Measurements from ENCODE around the gene CHAT. TPM values are rescaled to one million over a fixed set of nuclear protein-coding genes. Genes with fewer than 3 reads are reported as not detected.

The CHAT gene
- polyA plus RNA-seq, 5 donors, result not detected

DNA sequence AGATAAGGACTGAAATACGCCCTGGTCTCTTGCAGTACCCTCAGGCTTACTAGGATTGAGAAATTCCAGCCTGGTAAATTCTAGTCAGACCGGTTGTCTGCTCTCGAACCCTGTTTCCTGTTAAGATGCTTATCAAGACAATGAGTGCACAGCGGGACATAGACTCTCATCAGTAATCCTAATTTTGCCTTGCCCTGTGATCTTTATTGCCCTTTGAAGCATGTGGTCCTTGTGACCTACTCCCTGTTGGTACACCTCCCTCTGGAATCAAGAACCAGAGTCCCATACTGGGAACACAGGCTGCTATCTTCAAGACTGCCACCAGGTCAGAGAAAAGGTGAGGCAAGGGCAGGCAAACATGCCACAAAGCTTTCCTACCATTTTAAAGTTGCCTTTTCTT is 72.8 kb downstream of the CHAT start:
- no peak for DNase-seq

DNA sequence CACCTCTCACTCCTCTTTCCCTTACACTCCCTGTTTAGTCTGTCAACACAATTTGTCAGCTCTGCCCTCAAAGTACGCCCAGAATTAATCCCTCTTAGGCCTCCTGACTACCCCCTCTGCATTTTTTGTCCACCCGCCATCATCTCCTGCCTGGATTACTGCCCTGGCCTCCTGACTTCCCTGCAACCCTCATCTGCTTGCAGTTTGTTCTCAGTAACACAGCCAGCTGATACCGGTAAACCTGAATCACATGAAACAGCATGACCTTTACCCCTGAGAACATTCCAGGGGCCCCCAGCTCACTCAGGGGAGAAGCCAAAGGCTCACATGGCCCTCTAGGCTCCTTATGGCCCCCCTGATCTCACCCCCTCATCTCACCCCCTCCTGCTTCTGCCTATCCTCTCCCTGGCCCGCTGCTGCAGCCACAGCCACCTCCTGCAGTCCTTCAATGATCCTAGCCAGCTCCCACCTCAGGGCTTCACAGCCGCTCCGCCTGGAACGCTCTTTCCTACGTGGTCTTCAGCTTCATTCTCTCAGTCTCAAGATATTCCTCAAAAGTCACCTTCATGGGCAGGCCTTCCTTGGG is 74.5 kb downstream of the CHAT start:
- DNase-seq, result no peak

DNA sequence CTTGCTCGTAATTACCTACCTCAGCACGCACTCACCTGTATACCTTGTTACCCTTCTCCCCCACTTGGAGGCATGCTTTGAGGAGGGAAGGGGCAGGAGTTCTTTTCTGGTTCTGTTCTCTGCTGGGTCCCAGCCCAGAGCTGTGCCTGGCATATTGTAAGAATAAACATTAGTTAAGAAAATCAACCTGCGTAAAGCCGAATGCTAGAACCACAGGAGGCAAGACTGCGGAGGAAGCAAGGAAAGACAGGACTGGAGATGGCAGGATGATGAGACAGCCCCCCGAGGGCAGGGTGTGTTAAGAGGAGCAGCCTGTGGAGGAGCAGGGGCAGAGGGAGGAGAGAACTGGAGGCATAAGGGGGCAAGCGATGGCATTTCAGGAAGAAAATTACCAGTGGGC is 75.1 kb downstream of the CHAT start:
- no peak for DNase-seq

DNA sequence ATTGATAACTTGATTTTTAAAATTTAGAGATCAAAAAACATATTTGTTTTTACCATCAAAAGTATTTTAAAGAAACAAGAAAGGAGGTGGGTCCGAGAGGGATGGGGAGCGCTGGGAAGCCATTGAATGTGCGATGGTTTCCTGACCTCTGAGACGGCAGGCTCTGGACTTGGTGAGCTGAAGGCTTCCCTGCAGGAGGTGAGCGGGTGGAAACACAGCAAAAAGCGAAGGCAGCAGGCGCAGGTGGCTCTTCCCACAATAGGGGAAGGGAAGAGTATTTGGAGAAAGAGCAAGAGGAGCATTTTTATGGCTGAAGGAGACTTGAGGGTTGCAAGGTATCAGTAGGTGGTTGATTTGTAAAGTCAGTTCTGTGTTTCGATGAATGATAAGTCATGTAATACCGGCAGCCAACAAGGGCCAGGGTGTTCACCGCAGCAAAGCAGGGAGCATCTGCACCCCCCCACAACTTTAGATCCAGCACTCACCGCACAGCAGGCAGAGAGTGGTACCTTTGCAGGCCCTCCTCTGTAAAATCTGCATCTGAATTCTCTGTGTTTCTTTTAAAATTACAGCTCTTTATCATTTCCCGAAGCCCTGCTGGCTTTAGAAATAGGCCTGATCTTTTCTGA is 76.2 kb downstream of the CHAT start:
- DNase-seq, result no peak

DNA sequence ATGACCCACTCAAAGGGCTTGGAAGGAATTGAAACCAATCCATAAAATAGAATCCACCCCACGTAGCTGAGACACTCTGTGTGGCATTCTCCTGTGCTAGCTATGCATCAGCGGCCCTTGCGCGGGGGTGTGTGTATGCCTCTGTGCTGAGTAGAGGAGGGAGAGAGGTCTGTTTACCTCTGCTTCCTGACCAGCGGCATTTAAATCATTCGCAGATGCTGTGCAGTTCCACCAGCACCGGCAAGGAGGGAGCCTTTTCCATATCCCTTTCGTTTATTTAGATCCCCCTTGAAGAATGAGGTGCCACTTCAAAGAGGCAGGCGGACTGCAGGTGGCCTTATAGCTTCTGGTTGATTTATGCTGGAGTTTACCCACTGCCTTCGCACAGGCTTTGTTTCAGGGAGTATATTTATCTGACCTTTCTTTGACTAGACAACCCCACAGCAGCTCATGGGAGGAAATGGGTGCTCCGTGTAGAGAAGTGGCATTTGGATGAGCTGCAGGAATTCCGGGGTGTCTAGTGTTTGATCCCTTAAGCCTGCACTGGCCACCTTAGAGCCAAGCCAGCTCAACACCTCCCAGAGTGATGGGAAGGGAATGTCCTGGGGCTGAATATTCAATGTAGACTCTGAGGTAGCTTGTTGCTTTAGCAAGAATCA is 77.0 kb downstream of the CHAT start:
- no peak for DNase-seq

DNA sequence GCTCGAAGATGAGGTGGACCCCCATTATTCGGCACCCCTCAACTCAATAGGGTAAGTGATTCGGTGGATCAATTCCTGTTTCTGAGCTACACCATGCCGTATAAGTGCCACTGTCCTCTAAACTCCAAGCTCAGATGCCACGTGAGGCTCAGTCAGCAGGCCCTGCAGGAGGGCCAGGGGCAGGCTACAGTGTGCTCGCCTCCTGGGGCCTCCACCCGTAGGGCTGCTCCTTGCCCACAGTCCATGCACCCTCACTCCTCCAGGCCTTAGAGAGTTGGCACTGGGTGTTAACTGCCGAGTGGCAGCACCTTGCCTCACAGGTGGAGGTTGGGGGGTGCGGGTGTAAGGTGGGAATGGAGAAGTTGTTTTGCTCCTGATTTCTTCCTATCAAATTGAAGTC is 77.8 kb downstream of the CHAT start:
- no peak for DNase-seq

DNA sequence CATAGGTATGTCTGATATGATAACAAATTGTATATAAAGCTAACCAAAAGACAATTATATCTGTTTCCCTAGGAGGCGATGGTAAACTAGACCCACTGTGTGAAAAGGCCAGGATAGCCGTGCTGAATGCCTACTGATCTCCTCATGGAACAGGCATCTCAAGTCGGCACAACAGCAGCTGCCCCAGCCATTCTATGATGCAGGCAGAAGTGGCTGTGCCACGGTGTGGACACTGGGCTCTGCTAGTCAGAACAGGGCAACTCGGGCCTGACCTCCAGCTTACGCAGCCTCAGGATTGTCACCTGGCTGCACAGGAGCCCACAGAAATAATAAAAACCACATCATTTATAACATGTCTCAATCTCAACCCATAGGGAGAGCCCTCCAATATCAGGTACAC is 80.6 kb downstream of the CHAT start:
- no peak for DNase-seq

DNA sequence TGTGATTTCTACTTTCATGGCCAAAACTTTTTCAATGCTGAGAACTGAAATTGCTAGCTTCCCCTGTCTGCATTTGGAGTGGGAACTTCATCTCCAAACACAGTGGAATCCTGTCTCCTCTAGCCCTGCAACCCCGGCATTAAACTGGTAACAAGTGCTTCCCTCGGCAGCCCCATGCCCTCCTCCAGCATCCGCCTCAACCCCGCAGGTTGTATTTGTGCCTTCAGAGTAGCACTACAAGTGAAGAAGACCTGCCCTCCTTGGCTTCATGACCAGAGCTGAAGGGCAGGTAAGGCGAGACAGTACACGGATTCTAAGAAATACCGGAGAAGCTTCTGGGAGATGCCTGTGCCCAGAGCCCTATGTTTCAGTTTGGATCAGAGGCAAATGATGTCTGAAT is 82.5 kb downstream of the CHAT start:
- no peak for DNase-seq

DNA sequence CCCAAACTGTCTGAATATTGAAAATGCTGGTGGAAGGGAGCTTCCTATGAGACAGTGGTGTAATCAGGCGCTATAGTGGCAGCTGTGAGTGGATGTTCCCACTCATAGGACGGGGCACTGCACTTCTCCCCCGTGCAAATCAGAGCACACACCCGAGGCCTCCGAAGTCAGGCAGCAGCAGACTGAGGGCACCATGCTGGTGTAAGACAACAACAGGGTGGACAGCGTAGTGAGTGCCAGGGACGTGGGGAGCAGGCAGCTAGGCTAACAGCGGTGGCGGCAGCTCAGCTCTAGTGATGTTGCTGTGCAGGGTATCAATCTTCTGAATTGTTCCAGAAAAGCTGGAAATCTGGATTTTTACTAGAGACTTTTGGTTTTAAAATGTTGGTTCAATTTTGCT is 84.8 kb downstream of the CHAT start:
- DNase-seq, result no peak

DNA sequence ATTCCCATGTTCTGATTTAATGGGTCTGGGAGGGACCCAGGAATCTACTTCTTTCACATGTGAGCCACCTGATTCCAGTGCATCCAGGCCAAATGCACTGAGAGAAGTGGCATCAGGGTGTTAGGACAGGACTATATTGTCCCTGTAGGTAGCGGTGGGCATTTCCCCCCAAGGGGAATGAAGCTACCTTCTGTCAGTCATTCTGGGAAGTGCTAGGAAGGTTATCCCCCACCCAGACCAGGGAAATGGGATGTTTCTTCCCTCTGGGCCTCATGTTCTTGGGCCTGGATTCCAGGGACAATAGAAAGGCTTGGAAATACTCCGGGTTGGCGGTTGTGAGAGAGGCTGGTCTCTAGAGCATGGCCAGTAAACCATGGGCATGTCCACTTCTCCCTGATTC is 86.4 kb downstream of the CHAT start:
- no peak for DNase-seq

DNA sequence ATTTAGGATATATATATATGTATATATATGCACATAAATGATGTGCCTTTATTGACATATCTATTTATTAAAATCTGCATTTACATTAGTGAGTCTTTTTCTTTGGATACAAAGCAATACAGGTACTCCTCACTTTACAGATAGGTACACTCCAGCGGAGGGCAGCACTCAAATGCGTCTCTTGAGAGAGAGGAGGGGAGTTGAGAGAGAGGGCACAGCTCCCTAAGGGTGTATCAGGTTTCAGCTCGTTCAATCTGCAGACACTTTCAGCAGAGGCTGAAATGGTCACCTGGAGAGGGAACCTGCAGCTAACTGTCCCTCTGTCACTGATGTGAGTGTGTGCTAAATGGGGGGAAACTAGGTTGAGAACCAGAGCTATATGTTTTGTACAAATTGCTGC is 87.2 kb downstream of the CHAT start:
- DNase-seq, result peak in 1 of 2 donors; percentile 4

DNA sequence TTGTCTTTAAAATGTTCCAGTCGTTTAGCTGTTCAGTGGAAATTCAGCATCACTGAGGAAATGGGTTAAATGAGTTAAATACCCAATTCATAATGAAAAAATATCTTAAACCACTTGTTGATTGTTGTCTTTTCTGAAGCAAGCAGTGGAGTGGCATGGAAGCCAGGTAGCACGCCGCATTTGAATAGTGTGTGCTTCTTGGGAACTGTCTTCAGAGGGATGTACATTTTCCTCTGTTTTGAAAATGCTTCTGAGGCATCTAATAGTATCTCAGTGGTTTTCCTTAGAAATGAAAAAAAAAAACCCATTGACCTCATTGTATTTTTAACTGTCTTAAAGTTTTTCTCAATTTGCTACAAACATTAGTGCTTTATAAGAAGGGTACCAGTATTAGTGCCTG is 93.7 kb downstream of the CHAT start:
- DNase-seq, result no peak

DNA sequence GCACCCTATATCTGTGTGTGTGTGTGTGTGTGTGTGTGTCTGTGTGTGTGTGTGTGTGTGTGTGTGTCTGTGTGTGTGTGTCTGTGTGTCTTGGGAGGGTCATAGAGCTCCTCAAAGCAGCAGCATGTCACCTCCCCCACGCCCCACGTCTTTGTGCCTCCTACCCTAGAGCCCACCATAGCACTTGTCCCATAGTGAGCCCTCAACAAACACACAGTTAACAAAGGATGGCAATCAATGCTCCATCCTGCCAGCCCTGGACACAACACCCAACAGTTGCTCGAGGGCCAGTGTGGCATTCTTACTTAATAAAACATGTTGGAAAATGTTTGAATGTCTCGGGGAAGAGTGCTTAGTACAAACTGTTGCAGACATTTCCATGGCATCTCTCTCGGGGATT is 96.1 kb downstream of the CHAT start:
- DNase-seq, result no peak

DNA sequence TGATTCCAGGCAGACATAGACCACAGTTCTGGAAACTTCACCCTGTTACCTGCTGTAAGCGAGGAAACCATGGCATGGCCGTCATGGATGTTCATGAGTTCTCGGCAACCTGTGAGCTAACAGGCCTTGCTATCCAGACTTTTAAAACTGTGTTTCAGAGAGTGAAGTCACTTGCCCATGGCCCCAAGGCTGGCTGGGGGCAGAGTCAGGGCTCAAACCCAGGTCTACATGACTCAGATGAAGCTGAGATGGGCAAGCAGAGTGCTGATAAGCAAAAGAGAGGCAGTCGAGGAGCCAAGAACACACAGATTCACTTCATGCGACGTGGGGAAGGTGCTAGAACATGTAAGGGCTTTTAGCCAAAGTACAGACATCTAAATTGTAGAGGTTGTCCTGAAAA is 97.1 kb downstream of the CHAT start:
- DNase-seq, result no peak

DNA sequence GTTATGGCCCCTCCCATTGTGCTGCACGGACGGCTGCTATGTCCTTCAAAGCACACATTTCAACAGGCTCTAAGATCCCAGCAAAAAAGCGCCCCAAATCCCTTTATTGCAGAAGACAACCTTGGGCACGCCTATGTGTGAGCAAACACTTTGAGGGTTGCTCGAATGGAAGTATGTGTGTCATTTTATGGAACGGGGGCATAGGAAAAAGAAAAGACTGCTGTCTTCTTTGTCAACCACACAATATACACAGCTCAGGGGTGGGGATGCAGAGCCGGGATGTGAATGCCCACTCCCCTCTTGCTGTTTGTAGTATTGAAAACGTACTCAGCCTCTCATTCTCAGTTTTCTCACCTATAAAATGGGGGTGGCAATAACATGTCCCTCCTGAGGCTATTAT is 97.6 kb downstream of the CHAT start:
- DNase-seq, result no peak

DNA sequence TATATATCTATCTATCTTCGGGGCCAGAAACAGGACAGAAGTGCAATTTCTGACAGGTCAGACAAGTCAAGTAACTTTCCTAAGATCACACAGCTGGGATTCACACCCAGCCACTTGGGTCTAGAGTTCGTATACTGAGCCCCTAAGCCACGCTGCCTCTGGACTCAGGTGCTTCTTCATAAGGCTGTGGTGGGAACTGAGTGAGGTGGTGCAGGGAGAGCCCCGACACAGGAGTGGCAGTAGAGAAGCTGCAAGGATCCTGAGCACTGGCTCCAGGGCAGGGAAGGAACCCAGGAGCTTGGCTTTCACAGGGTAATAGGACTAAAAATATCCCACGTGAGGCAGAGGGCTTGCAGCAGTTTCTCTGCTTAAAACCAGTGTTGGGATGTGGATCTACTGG is 99.4 kb downstream of the CHAT start:
- no peak for DNase-seq

Other genes starting within 250 kb of the CHAT start
- gene DRGX, start 217.9 kb upstream of the CHAT start, polyA plus RNA-seq (ENCODE audit: insufficient read depth in 1 of 5, insufficient read length in 5 of 5, low replicate concordance in 1 of 5), result under 1 TPM in 1 of 5 donors, not detected in 4; 0.06 TPM
- 10 to 100 TPM; 12.0 to 22.8 (median 20.7) TPM for gene ERCC6, start 74.9 kb upstream of the CHAT start, polyA plus RNA-seq (ENCODE audit: insufficient read depth in 1 of 5, insufficient read length in 5 of 5, low replicate concordance in 1 of 5)
- gene SLC18A3, start 3.7 kb upstream of the CHAT start, polyA plus RNA-seq (ENCODE audit: insufficient read depth in 1 of 5, insufficient read length in 5 of 5, low replicate concordance in 1 of 5), result under 1 TPM in 1 of 5 donors, not detected in 4; 0.05 TPM
- gene C10orf53, start 65.6 kb downstream of the CHAT start, polyA plus RNA-seq (ENCODE audit: insufficient read depth in 1 of 5, insufficient read length in 5 of 5, low replicate concordance in 1 of 5), result under 1 TPM in 1 of 5 donors, not detected in 4; 0.07 TPM
- gene OGDHL, start 148.3 kb downstream of the CHAT start, polyA plus RNA-seq (ENCODE audit: insufficient read depth in 1 of 5, insufficient read length in 5 of 5, low replicate concordance in 1 of 5), result 1 to 10 TPM in 1 of 5 donors, under 1 TPM in 4; 0.45 to 1.6 (median 0.60) TPM

All from right lung (tissue), 5 donors.